Panc1 (cell line): ENCODE data around the gene TPST2.

Source experiments
- POLR2AphosphoS5 ChIP-seq: IDR thresholded peaks from 2 replicates; pipeline ENCODE4 v1.6.1; 2012; ENCODE audit warnings: mild to moderate bottlenecking, low read depth, low read length, moderate library complexity
- SIN3A ChIP-seq: IDR thresholded peaks from 2 replicates; pipeline ENCODE4 v1.6.1; 2012; ENCODE audit warnings: low read depth, mild to moderate bottlenecking, low read length, moderate library complexity, borderline replicate concordance; ENCODE audit not compliant: insufficient read depth
- TCF7L2 ChIP-seq: IDR thresholded peaks from 2 replicates; pipeline ENCODE4 v1.6.1; 2011; ENCODE audit warnings: mild to moderate bottlenecking, low read depth, low read length, inconsistent platforms
- TF ChIP-seq, protein P1 (sequence below): fragments of 450-650 bp; IDR thresholded peaks from 2 replicates; pipeline ENCODE4 v1.5.1; 2017; ENCODE audit warnings: mild to moderate bottlenecking
- TF ChIP-seq, protein P2 (sequence below), 2 experiments: IDR thresholded peaks; 2 replicates each; pipeline ENCODE4 v1.6.1; 2011 to 2012; ENCODE audit warnings: low read depth in 2 of 2, control low read depth in 1 of 2, low read length in 1 of 2, mild to moderate bottlenecking in 1 of 2, moderate library complexity in 1 of 2; ENCODE audit not compliant: insufficient read depth in 1 of 2

DNA sequence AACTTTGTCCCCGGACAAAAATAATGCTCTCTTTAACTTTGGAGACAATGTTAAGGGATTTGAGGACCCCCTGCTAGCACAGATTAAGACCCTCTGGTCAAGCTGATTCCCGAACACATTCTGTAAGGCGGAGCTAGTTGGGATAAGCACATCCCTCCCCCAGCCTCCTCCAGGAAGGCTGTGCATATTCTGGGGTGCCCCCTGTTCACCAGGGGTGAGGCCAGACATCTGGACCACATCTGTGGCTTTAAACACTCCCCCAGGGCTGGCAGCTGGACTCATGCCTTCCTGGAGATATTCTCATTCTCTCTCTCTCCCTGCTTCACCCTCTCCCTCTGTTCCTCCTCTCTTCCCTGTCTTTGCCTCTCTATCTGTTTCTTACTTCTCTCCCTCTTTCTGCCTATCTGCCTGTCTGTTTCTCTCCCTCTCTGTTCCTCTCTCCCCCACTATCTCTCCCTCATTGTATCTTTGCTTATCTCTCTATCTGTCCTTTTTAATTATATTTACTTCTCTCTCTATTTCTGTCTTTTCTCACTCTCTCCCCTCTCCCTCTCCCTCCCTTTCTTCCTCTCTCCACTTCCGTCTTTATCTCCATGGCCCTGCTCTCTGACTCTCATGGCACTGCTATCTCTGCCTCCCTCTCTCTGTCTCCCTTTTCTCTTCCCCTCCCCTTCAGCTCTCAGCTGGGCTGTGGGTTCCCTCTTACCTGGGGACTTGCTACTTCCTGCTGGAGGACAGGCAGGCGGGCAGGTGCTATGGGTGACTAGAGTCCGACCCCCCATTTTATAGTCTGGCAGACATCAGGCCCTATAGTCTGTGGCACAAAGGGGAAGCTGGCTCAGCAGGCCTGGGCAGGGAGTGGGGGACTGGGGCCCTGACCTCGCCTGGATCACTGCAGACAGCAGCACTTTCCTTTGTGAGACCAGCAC is 27.6 kb upstream of the TPST2 start, which contains the start of gene CRYBB1:
- TF ChIP-seq SIN3A: no peak
- TF ChIP-seq, protein P1, sequence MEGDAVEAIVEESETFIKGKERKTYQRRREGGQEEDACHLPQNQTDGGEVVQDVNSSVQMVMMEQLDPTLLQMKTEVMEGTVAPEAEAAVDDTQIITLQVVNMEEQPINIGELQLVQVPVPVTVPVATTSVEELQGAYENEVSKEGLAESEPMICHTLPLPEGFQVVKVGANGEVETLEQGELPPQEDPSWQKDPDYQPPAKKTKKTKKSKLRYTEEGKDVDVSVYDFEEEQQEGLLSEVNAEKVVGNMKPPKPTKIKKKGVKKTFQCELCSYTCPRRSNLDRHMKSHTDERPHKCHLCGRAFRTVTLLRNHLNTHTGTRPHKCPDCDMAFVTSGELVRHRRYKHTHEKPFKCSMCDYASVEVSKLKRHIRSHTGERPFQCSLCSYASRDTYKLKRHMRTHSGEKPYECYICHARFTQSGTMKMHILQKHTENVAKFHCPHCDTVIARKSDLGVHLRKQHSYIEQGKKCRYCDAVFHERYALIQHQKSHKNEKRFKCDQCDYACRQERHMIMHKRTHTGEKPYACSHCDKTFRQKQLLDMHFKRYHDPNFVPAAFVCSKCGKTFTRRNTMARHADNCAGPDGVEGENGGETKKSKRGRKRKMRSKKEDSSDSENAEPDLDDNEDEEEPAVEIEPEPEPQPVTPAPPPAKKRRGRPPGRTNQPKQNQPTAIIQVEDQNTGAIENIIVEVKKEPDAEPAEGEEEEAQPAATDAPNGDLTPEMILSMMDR: no peak
- TF ChIP-seq, protein P2, sequence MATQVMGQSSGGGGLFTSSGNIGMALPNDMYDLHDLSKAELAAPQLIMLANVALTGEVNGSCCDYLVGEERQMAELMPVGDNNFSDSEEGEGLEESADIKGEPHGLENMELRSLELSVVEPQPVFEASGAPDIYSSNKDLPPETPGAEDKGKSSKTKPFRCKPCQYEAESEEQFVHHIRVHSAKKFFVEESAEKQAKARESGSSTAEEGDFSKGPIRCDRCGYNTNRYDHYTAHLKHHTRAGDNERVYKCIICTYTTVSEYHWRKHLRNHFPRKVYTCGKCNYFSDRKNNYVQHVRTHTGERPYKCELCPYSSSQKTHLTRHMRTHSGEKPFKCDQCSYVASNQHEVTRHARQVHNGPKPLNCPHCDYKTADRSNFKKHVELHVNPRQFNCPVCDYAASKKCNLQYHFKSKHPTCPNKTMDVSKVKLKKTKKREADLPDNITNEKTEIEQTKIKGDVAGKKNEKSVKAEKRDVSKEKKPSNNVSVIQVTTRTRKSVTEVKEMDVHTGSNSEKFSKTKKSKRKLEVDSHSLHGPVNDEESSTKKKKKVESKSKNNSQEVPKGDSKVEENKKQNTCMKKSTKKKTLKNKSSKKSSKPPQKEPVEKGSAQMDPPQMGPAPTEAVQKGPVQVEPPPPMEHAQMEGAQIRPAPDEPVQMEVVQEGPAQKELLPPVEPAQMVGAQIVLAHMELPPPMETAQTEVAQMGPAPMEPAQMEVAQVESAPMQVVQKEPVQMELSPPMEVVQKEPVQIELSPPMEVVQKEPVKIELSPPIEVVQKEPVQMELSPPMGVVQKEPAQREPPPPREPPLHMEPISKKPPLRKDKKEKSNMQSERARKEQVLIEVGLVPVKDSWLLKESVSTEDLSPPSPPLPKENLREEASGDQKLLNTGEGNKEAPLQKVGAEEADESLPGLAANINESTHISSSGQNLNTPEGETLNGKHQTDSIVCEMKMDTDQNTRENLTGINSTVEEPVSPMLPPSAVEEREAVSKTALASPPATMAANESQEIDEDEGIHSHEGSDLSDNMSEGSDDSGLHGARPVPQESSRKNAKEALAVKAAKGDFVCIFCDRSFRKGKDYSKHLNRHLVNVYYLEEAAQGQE (IDR thresholded peaks at IDR 0.05; ENCODE audit: insufficient read depth in 1 of 2, low read depth in 2 of 2, low read length in 1 of 2): no peak
- no peak for TF ChIP-seq POLR2AphosphoS5
- TF ChIP-seq TCF7L2: no peak
